Colonic mucosa (tissue), 4 donors: ENCODE measurements around the gene EXTL1. TPM values are rescaled to one million over a fixed set of nuclear protein-coding genes. Genes with fewer than 3 reads are reported as not detected.

ENCODE experiments used
- DNase-seq: peaks from one replicate; pipeline ENCODE4 v3.0.0-alpha.2; 2020
- H3K27ac ChIP-seq: fragments of 200-600 bp; one replicate; pipeline ENCODE4 v1.8.0; 2021
- H3K27me3 ChIP-seq: fragments of 200-600 bp; one replicate; pipeline ENCODE4 v1.8.0; 2021
- H3K36me3 ChIP-seq: fragments of 200-600 bp; one replicate; pipeline ENCODE4 v1.8.0; 2021
- H3K4me1 ChIP-seq: fragments of 200-600 bp; one replicate; pipeline ENCODE4 v1.8.0; 2021; ENCODE audit warnings: mild to moderate bottlenecking
- H3K4me3 ChIP-seq: fragments of 200-600 bp; one replicate; pipeline ENCODE4 v1.8.0; 2021
- H3K9ac ChIP-seq, 2 donors: one replicate each; pipeline ENCODE4 v1.7.0; 2013; ENCODE audit warnings: control low read depth in 2 of 2, low read depth in 2 of 2, low read length in 2 of 2
- H3K9me3 ChIP-seq: fragments of 200-600 bp; one replicate; pipeline ENCODE4 v1.8.0; 2021
- intact Hi-C: fragments of 100-400 bp; cut with DNase I; formaldehyde crosslinking; loops from one replicate; pipeline ENCODE4 v1.14.1; 2022
- total RNA-seq, 2 donors: library from RNA; stranded (reverse); fragmentation: NEBNext Ultra II Directional in 1 of 2; extraction: Animal tissue kit (Norgen Biotek cat#: 25700) in 1 of 2; gene quantifications; one replicate each; pipeline ENCODE4 v1.2.1, GENCODE V29; 2021
- TF ChIP-seq, protein P1 (sequence below): fragments of 200-600 bp; IDR thresholded peaks from one replicate; pipeline ENCODE4 v1.8.0; 2022; ENCODE audit warnings: antibody characterized with exemption, mild to moderate bottlenecking
- donor health status: healthy.
- donor health status: DM: no; HTN: no; CAD: no.
- donor health status: DM: no; HTN: no; CAD: no.

EXTL1 gene, protein sequence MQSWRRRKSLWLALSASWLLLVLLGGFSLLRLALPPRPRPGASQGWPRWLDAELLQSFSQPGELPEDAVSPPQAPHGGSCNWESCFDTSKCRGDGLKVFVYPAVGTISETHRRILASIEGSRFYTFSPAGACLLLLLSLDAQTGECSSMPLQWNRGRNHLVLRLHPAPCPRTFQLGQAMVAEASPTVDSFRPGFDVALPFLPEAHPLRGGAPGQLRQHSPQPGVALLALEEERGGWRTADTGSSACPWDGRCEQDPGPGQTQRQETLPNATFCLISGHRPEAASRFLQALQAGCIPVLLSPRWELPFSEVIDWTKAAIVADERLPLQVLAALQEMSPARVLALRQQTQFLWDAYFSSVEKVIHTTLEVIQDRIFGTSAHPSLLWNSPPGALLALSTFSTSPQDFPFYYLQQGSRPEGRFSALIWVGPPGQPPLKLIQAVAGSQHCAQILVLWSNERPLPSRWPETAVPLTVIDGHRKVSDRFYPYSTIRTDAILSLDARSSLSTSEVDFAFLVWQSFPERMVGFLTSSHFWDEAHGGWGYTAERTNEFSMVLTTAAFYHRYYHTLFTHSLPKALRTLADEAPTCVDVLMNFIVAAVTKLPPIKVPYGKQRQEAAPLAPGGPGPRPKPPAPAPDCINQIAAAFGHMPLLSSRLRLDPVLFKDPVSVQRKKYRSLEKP
- under 1 TPM; 0.05 to 0.29 TPM for total RNA-seq

DNA sequence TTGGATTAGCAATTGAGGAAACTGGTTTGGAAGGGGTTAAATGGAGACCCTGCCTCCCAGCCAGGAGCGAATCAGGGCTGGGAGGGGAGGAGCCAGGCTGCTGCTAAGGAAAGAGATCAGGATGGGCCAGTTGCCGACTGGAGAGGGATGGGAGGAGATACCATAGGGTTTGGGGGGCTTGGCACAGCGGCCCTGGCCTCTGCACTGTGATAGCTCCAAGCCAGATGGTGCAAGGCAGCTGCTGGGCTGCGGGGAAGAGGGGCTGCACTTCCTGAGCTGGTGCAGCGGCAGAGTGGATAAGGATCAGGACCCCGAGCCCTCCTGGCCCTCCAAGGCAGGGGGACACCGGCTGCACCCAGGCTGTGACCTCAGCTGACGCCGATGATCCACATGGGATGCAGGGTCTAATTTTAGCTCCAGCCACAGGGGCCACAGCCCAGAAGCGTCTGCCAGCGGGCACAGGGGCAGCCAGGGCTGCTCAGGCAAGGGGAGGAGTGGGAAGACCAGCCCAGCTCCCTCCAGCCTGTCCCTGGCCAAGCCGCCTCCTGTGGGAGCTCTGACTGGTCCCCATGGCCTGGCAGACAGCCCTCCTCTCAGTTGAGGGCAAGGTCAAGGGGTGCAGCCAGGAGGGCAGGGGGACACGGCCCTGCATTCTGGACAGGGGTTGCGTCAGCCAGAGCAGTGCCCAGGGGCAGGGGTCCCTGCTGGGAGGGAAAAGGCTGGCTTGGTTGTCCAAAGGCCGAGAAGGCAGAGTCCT, at the start of gene EXTL1:
TSS of gene EXTL1 (plus strand) at position 129 of the 757 bp plus-strand sequence. CDS start 872 bp downstream, outside the sequence.
- Histone ChIP-seq H3K9ac (peak within 1 kb of the TSS in 1 of 2 donors; percentile 37), H3K4me3 (no peak within 1 kb of the TSS), H3K4me1 (no peaks in the 10 kb centered on the region), H3K27me3 (no peaks in the 10 kb centered on the region), H3K9me3 (no peaks in the 10 kb centered on the region), H3K36me3 (no peaks in the 10 kb centered on the region), H3K27ac (no peak within 1 kb of the TSS)
- intact Hi-C loops = no loop called here
- no peak for DNase-seq
- TF ChIP-seq, protein P1, sequence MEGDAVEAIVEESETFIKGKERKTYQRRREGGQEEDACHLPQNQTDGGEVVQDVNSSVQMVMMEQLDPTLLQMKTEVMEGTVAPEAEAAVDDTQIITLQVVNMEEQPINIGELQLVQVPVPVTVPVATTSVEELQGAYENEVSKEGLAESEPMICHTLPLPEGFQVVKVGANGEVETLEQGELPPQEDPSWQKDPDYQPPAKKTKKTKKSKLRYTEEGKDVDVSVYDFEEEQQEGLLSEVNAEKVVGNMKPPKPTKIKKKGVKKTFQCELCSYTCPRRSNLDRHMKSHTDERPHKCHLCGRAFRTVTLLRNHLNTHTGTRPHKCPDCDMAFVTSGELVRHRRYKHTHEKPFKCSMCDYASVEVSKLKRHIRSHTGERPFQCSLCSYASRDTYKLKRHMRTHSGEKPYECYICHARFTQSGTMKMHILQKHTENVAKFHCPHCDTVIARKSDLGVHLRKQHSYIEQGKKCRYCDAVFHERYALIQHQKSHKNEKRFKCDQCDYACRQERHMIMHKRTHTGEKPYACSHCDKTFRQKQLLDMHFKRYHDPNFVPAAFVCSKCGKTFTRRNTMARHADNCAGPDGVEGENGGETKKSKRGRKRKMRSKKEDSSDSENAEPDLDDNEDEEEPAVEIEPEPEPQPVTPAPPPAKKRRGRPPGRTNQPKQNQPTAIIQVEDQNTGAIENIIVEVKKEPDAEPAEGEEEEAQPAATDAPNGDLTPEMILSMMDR = no peak

DNA sequence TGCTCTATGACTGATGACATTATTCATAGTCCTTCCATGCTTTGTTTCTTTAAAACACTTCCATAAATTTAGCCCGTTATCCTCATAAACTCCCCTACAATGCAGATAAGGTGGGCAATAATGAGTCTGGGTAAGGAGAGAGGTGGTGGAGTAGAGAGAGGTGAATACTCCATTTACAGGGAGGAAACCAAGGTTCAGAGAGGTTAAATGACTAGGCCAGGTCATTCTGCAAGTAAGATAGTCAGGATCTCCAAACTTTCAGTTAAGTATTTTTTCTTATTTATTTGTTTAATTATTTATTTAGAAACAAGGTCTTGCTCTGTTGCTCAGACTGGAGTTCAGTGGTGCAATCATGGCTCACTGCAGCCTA, 49.8 kb upstream of the EXTL1 start:
- Histone ChIP-seq H3K27me3 (no peaks in the 10 kb centered on the region), H3K4me3 (no peak overlapping the region), H3K4me1 (no peaks in the 10 kb centered on the region), H3K9me3 (no peaks in the 10 kb centered on the region), H3K9ac (no peak overlapping the region), H3K27ac (no peak overlapping the region), H3K36me3 (peaks cover 8% of the 10 kb centered on the region)
- intact Hi-C loops = no loop called here
- DNase-seq = no peak
- TF ChIP-seq, protein P1 = no peak

DNA sequence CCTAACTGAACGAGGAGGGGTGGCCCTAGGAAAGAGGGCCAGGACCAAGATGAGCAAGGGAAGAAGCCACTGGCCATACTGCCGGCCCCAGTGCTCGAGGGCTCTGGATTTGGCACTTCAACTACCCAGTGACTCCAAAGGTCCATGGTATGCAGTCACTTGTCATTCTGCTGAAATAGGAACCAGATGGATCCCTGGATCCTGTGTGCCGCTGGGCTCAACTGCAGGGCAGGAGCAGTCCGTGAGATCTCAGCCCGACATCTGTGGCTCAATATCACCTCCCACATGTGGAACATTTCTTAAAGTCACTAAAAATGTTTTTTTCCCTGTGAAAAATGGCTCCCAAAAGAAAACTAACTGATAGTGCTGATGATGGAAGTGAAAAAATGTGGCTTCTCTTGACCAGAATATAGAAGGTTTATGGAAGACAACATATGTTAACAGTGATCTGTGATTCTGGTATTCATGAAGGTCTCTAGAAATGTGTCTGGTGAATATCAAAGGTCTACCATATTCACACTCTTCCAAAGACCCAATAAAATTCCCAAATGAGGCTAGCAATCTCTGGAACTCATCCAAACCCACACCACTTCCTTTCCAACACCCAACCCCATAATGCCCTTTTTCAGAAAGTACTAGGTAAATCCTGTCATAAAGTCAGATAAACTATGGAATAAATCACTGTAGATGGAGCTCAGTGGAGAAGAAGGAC, 47.8 kb upstream of the EXTL1 start:
- Histone ChIP-seq H3K4me3 (no peak overlapping the region), H3K36me3 (peaks cover 8% of the 10 kb centered on the region), H3K27ac (no peak overlapping the region), H3K4me1 (no peaks in the 10 kb centered on the region), H3K27me3 (no peaks in the 10 kb centered on the region), H3K9me3 (no peaks in the 10 kb centered on the region), H3K9ac (no peak overlapping the region)
- intact Hi-C loops = no loop called here
- TF ChIP-seq, protein P1 = no peak
- DNase-seq = no peak

DNA sequence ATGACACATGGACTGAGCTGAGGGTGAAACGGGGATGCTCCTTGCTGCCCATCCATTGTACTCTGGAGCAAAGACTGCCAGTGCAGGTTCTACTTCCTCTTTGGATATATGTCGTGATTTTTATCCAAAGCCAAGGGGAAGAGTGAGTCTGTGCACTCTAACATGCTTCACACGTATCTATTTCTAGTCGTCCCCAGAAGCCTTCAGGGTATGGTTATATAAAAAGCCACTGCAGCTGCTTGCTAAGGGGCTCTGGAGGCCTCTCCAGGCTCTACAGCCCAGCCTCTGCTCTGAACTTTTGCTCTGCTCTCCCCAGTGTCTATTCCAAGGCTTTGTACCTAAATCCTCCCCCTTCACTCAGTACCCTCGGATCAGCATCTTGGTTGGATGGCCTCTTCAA, 43.8 kb upstream of the EXTL1 start:
- TF ChIP-seq, protein P1 = no peak
- Histone ChIP-seq H3K27me3 (no peaks in the 10 kb centered on the region), H3K9ac (no peak overlapping the region), H3K36me3 (peaks cover 10% of the 10 kb centered on the region), H3K4me3 (no peak overlapping the region), H3K27ac (no peak overlapping the region), H3K9me3 (no peaks in the 10 kb centered on the region), H3K4me1 (no peaks in the 10 kb centered on the region)
- no peak for DNase-seq
- intact Hi-C loops = no loop called here

DNA sequence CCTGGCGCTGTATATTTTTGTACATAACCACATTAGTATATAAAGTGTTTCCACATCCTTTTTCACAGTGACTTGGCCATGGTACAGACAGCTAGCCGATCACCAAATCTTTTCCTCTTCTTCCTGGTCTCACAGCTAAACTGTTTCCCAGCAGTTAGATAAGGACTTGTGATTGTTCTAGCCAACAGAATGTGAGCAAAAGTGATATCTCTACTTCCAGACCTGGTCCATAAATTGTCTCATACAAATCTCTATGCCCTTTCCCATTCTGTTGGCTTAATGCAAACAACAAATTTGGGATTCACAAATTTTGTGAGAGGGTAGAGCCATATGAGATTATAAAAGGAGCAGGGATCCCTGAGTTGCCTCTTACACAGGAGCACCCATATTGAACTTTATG, 43.2 kb upstream of the EXTL1 start:
- H3K9me3 ChIP-seq = no peaks in the 10 kb centered on the region
- no peak overlapping the region for H3K9ac ChIP-seq
- no peak overlapping the region for H3K4me3 ChIP-seq
- no peaks in the 10 kb centered on the region for H3K4me1 ChIP-seq
- TF ChIP-seq, protein P1 = no peak
- H3K27me3 ChIP-seq = no peaks in the 10 kb centered on the region
- H3K36me3 ChIP-seq = peaks cover 9% of the 10 kb centered on the region
- intact Hi-C loops = no loop called here
- H3K27ac ChIP-seq = no peak overlapping the region
- DNase-seq = no peak
